ENCODE measurements around the gene ENTREP3. TPM values are rescaled to one million over a fixed set of nuclear protein-coding genes. Genes with fewer than 3 reads are reported as not detected.
"Not testable (repeated sequence)": the region's sequence is repeated elsewhere in the genome, so short reads cannot be mapped to it uniquely, and the experiment has no call there.

ENTREP3 gene
- total and polyA plus RNA-seq, 2 experiments from 2014 or later = 39.5 to 59.2 TPM

- Histone ChIP-seq H3K4me3 (peak overlapping the region; percentile 40), H3K9me3 (ENCODE audit: low read depth) (no peaks in the 10 kb centered on the region), H3K36me3 (no peaks in the 10 kb centered on the region), H3K27ac (peak overlapping the region; percentile 31), H3K4me1 (ENCODE audit: low read depth) (peaks cover 6% of the 10 kb centered on the region), H3K27me3 (no peaks in the 10 kb centered on the region)
- TF ChIP-seq, protein P1, sequence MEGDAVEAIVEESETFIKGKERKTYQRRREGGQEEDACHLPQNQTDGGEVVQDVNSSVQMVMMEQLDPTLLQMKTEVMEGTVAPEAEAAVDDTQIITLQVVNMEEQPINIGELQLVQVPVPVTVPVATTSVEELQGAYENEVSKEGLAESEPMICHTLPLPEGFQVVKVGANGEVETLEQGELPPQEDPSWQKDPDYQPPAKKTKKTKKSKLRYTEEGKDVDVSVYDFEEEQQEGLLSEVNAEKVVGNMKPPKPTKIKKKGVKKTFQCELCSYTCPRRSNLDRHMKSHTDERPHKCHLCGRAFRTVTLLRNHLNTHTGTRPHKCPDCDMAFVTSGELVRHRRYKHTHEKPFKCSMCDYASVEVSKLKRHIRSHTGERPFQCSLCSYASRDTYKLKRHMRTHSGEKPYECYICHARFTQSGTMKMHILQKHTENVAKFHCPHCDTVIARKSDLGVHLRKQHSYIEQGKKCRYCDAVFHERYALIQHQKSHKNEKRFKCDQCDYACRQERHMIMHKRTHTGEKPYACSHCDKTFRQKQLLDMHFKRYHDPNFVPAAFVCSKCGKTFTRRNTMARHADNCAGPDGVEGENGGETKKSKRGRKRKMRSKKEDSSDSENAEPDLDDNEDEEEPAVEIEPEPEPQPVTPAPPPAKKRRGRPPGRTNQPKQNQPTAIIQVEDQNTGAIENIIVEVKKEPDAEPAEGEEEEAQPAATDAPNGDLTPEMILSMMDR (IDR thresholded peaks at IDR 0.05; ENCODE audit: low read depth, low read length) = no peak
- DNase-seq (ENCODE audit: low read depth in 1 of 2, low spot score in 1 of 2) = peak; percentile 46 to 75
Observed at GRCh38 chr1:155226910-155227260, 28.4 kb downstream of the ENTREP3 start.

DNA sequence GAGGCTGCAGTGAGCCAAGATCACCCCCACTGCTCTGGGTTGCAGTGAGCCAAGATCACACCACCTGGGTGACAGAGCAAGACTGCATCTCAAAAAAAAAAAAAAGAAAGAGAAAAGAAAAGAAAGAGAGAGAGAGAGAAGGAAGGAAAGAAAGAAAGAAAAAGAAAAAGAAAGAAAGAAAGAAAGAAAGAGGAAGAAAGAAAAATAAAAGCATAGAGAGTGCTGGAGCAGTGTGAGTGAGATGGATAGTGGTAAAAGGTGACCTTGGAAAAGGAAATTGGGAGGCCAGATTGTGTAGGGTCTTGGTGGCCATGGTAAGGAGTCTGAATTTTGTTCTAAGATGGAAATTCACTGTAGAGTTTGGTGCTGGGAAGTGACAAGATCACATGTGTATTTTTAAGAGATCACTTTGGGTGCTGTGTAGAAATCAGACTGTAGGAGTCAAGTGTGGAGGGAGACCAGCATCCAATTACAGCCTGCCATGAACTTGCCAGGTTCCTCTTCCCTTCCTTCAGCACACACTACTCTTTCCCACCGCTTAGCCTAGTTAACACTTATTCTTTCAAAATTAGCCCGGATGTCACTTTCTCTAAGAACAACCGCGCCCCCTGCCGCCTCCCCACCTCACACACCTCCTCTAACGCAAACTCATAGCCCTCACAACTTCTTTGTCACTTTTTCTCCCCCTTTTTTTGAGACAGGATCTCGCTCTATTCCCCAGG is 28.9 kb downstream of the ENTREP3 start:
- Histone ChIP-seq H3K4me3 (peak overlapping the region; percentile 40), H3K36me3 (no peaks in the 10 kb centered on the region), H3K27ac (peak overlapping the region; percentile 31), H3K27me3 (no peaks in the 10 kb centered on the region), H3K4me1 (ENCODE audit: low read depth) (peaks cover 6% of the 10 kb centered on the region), H3K9me3 (ENCODE audit: low read depth) (no peaks in the 10 kb centered on the region)
- TF ChIP-seq, protein P1 (IDR thresholded peaks at IDR 0.05; ENCODE audit: low read depth, low read length) = peak; percentile 69
- DNase-seq (ENCODE audit: low read depth in 1 of 2, low spot score in 1 of 2) = peak; percentile 74 to 87

- H3K27ac ChIP-seq; H3K4me1 ChIP-seq (ENCODE audit: low read depth); H3K27me3 ChIP-seq; DNase-seq (ENCODE audit: low read depth in 1 of 2, low spot score in 1 of 2); H3K4me3 ChIP-seq; H3K9me3 ChIP-seq (ENCODE audit: low read depth); H3K36me3 ChIP-seq: not testable (repeated sequence)
Observed at GRCh38 chr1:155225404-155225759, 29.9 kb downstream of the ENTREP3 start.

DNA sequence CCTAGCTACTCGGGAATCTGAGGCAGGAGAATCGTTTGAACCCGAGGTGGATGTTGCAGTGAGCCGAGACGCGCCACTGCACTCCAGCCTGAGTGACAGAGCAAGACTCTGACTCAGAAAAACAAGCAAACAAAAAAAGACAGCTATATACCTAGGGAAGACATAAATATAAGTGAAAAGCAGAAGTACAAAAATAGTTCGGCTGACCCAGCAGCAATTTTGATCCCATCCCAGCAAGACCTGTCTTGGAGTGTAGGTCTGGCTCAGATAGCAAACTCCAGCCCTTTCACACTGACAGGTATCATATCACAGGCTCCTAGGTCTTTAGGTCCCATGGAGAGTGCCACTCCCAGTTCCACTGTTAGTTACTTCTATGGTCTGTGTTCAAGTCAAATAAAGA is 32.2 kb downstream of the ENTREP3 start:
- no peak for DNase-seq (ENCODE audit: low read depth in 1 of 2, low spot score in 1 of 2)
- TF ChIP-seq, protein P1 (IDR thresholded peaks at IDR 0.05; ENCODE audit: low read depth, low read length) = no peak

GRCh38 chr1:155220211-155220965 is 34.9 kb downstream of the ENTREP3 start:
- not testable (repeated sequence) for H3K9me3 ChIP-seq (ENCODE audit: low read depth)
- H3K27ac ChIP-seq = peak overlapping the region; percentile 23

More for the DNA sequence above, 32.2 kb downstream of the ENTREP3 start:
- Histone ChIP-seq H3K4me1 (ENCODE audit: low read depth) (peaks cover 14% of the 10 kb centered on the region), H3K27ac (no peak overlapping the region), H3K4me3 (no peak overlapping the region), H3K27me3 (no peaks in the 10 kb centered on the region), H3K9me3 (ENCODE audit: low read depth) (no peaks in the 10 kb centered on the region), H3K36me3 (no peaks in the 10 kb centered on the region)

DNA sequence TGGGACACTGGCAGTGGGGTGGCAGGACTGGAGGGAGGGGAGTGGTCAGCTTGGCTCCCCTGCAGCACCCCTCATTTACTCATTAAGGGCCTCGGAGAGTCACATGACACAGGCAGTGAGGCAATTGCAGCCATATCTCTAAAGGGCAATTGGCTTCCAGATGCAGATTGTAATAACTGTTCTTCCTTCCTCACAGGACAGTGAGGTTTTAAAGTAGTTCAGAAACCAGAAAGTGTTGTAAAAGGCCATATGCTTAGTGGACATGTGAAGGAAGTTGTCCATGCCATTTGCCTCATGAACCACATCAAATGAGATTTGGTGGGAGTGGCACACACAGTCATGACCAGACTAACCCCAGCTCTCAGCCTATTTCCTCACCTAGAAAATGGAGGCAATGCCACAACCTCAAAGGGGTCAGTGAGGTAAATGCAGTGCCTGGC is 35.7 kb downstream of the ENTREP3 start:
- DNase-seq (ENCODE audit: low read depth in 1 of 2, low spot score in 1 of 2) = peak; percentile 40 to 55
- Histone ChIP-seq H3K36me3 (no peaks in the 10 kb centered on the region), H3K4me1 (ENCODE audit: low read depth) (peaks cover 8% of the 10 kb centered on the region), H3K27me3 (no peaks in the 10 kb centered on the region), H3K4me3 (no peak overlapping the region), H3K9me3 (ENCODE audit: low read depth) (no peaks in the 10 kb centered on the region), H3K27ac (peak overlapping the region; percentile 23)
- TF ChIP-seq, protein P1 (IDR thresholded peaks at IDR 0.05; ENCODE audit: low read depth, low read length) = no peak

More at GRCh38 chr1:155220211-155220965, 34.9 kb downstream of the ENTREP3 start:
- not testable (repeated sequence) for DNase-seq (ENCODE audit: low read depth in 1 of 2, low spot score in 1 of 2); H3K4me3 ChIP-seq; H3K4me1 ChIP-seq (ENCODE audit: low read depth); H3K36me3 ChIP-seq; H3K27me3 ChIP-seq

All from cardiac muscle cell (in vitro differentiated cells and primary cell).